Inferior parietal cortex (tissue), 1 donor: ENCODE data around the gene ATL2.
"Not testable (repeated sequence)": the region's sequence is repeated elsewhere in the genome, so short reads cannot be mapped to it uniquely, and the experiment has no call there.

Experiments used
- DNase-seq: peaks from one replicate; pipeline ENCODE4 v3.0.0-alpha.2; 2016; ENCODE audit errors: extremely low spot score

The ATL2 gene

GRCh38 chr2:38327580-38327979 lies 49.5 kb downstream of the ATL2 start:
- no peak for DNase-seq

GRCh38 chr2:38323623-38324022 lies 53.5 kb downstream of the ATL2 start:
- DNase-seq: no peak

GRCh38 chr2:38322224-38322914 lies 54.7 kb downstream of the ATL2 start:
- no peak for DNase-seq

- not testable (repeated sequence) for DNase-seq
Measured at GRCh38 chr2:38319240-38319639, 57.8 kb downstream of the ATL2 start.

GRCh38 chr2:38317725-38318124 lies 59.3 kb downstream of the ATL2 start:
- DNase-seq: no peak

GRCh38 chr2:38315707-38316333 lies 61.3 kb downstream of the ATL2 start:
- DNase-seq: peak; percentile 84

- DNase-seq: no peak
Measured at GRCh38 chr2:38308821-38309220, 68.3 kb downstream of the ATL2 start.

GRCh38 chr2:38301969-38302702 lies 74.9 kb downstream of the ATL2 start:
- no peak for DNase-seq

- DNase-seq: no peak
Measured at GRCh38 chr2:38301340-38301968, 75.6 kb downstream of the ATL2 start.

GRCh38 chr2:38298539-38298938 lies 78.5 kb downstream of the ATL2 start:
- DNase-seq: no peak

GRCh38 chr2:38296197-38296780 lies 80.8 kb downstream of the ATL2 start:
- DNase-seq: no peak

GRCh38 chr2:38294597-38294996 lies 82.5 kb downstream of the ATL2 start:
- DNase-seq: no peak

- no peak for DNase-seq
Measured at GRCh38 chr2:38293152-38293865, 83.8 kb downstream of the ATL2 start.

GRCh38 chr2:38290332-38290731 lies 86.7 kb downstream of the ATL2 start:
- no peak for DNase-seq

- no peak for DNase-seq
Measured at GRCh38 chr2:38284971-38285370, 92.1 kb downstream of the ATL2 start.

GRCh38 chr2:38281095-38281742 lies 95.9 kb downstream of the ATL2 start:
- no peak for DNase-seq

GRCh38 chr2:38279201-38279600 lies 97.9 kb downstream of the ATL2 start:
- no peak for DNase-seq

GRCh38 chr2:38278117-38278438 lies 99.0 kb downstream of the ATL2 start:
- not testable (repeated sequence) for DNase-seq

GRCh38 chr2:38277245-38278116 lies 99.6 kb downstream of the ATL2 start:
- no peak for DNase-seq
